ENCODE results near the gene CDH4. TPM values are rescaled to one million over a fixed set of nuclear protein-coding genes. Genes with fewer than 3 reads are reported as not detected.

Gene CDH4
- total RNA-seq, 3 donors from 2014 or later (not counting 1 experiment from before 2014, with no cell fraction given) = 0.18 TPM; not detected in 2

DNA sequence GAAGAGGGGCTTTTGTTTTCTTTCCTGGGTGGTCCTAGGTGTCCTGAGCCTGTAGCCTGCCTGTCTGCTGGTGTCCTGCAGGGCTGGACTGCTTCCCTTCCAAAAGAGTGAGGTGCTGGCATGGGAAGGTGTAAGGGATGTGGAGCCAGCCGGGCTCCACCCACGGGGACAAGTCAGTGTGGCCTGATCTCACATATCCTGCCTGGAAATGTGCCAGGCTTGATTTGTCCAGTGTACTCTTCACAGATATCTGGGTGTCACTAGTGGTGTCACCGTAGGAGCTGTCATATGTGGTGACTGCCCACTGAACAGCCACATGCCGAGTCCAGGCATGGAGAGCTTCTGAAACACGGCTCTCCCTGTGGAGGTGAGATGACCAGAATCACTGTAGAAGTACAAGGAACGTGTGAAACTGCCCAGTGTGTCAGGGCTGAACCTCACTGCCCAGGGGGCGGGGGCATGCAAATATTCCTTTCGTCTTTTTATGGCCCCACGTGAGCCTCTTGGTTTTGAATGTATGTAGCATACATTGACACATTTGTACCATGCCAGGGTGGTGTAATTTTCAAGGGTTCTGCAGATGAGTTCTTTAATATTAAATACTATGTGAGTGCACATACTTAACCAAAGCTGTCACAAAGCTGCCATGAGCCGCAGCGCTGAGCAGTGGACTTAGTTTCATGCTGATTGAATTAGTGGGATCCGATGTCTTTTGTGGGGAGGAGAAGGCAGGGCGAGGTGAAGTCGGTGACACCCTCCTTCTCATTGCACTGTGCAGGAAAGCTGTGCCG is 55.8 kb downstream of the CDH4 start:
- Histone ChIP-seq H3K4me1 (ENCODE audit: control insufficient read depth, insufficient read depth, low read length) (no peaks in the 10 kb centered on the region), H3K36me3 (ENCODE audit: control insufficient read depth, insufficient read depth, low read length) (no peaks in the 10 kb centered on the region), H3K9me3 (ENCODE audit: control insufficient read depth, insufficient read depth, low read length) (peaks cover 7% of the 10 kb centered on the region), H3K27ac (ENCODE audit: low read length) (no peak overlapping the region), H3K4me3 (ENCODE audit: low read length) (no peak overlapping the region), H3K27me3 (ENCODE audit: control insufficient read depth, insufficient read depth, low read length) (no peaks in the 10 kb centered on the region)
- ATAC-seq (no peak), DNase-seq (no peak)
- H3K9me3 Mint-ChIP-seq = no peaks in the 10 kb centered on the region
- H3K27ac Mint-ChIP-seq = no peak overlapping the region
- TF ChIP-seq, protein P1, sequence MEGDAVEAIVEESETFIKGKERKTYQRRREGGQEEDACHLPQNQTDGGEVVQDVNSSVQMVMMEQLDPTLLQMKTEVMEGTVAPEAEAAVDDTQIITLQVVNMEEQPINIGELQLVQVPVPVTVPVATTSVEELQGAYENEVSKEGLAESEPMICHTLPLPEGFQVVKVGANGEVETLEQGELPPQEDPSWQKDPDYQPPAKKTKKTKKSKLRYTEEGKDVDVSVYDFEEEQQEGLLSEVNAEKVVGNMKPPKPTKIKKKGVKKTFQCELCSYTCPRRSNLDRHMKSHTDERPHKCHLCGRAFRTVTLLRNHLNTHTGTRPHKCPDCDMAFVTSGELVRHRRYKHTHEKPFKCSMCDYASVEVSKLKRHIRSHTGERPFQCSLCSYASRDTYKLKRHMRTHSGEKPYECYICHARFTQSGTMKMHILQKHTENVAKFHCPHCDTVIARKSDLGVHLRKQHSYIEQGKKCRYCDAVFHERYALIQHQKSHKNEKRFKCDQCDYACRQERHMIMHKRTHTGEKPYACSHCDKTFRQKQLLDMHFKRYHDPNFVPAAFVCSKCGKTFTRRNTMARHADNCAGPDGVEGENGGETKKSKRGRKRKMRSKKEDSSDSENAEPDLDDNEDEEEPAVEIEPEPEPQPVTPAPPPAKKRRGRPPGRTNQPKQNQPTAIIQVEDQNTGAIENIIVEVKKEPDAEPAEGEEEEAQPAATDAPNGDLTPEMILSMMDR (IDR thresholded peaks at IDR 0.05) = no peak
- intact Hi-C loops (cut with micrococcal nuclease) = no loop called here
- no peak overlapping the region for H3K4me3 Mint-ChIP-seq
- no peaks in the 10 kb centered on the region for H3K27me3 Mint-ChIP-seq (ENCODE audit: low read depth in 2 of 2)
- no peaks in the 10 kb centered on the region for H3K36me3 Mint-ChIP-seq
- H3K4me1 Mint-ChIP-seq = no peaks in the 10 kb centered on the region
- WGBS (ENCODE audit: insufficient coverage) = 87% methylated on average over 15 of the region's 15 CpGs

DNA sequence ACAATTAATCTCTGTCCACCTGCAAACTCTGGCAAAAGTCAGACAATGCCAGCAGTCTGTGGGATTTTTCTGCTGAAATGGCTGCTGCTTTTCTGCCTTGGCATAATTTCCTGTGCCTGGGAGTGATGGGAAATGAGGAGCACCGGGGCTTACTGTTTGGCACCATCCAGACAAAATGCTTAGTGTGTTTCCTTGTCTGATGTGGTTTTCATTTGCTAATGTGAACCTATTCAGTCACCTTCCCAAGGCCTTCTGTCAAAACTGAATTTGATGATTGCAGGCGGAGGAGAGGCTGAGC is 56.4 kb downstream of the CDH4 start:
- Histone ChIP-seq H3K4me1 (ENCODE audit: control insufficient read depth, insufficient read depth, low read length) (no peaks in the 10 kb centered on the region), H3K36me3 (ENCODE audit: control insufficient read depth, insufficient read depth, low read length) (no peaks in the 10 kb centered on the region), H3K27me3 (ENCODE audit: control insufficient read depth, insufficient read depth, low read length) (no peaks in the 10 kb centered on the region), H3K4me3 (ENCODE audit: low read length) (no peak overlapping the region), H3K9me3 (ENCODE audit: control insufficient read depth, insufficient read depth, low read length) (peaks cover 6% of the 10 kb centered on the region), H3K27ac (ENCODE audit: low read length) (no peak overlapping the region)
- H3K4me1 Mint-ChIP-seq = no peaks in the 10 kb centered on the region
- no peaks in the 10 kb centered on the region for H3K9me3 Mint-ChIP-seq
- intact Hi-C loops (cut with micrococcal nuclease) = no loop called here
- WGBS (ENCODE audit: insufficient coverage) = 67% methylated on average over 2 of the region's 2 CpGs
- H3K36me3 Mint-ChIP-seq = no peaks in the 10 kb centered on the region
- H3K27me3 Mint-ChIP-seq (ENCODE audit: low read depth in 2 of 2) = no peaks in the 10 kb centered on the region
- no peak overlapping the region for H3K4me3 Mint-ChIP-seq
- H3K27ac Mint-ChIP-seq = no peak overlapping the region
- ATAC-seq = no peak
- TF ChIP-seq, protein P1 (IDR thresholded peaks at IDR 0.05) = no peak
- DNase-seq = no peak

DNA sequence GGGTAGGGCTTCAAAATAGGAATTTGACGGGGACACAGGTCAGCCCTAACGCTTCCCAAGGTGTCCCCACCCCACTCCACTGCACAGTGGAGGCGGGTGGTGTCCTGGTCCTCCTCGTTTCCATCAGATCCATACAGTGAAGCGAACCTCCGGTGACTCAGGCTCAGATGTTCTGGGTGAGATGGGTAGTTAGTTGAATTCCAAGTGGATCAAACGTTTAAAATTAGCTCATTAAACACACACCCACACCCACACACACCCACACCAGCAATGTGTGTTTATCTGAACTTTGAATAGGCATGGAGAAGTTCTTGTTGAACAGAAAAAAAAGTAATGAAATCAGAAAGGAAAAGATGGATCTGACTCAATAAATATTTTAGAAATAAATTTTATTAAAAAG is 58.9 kb downstream of the CDH4 start:
- no peaks in the 10 kb centered on the region for H3K36me3 ChIP-seq (ENCODE audit: control insufficient read depth, insufficient read depth, low read length)
- no peak overlapping the region for H3K4me3 ChIP-seq (ENCODE audit: low read length)
- no peak overlapping the region for H3K27ac ChIP-seq (ENCODE audit: low read length)
- no peaks in the 10 kb centered on the region for H3K4me1 Mint-ChIP-seq
- H3K36me3 Mint-ChIP-seq = no peaks in the 10 kb centered on the region
- H3K4me3 Mint-ChIP-seq = no peak overlapping the region
- no peaks in the 10 kb centered on the region for H3K27me3 Mint-ChIP-seq (ENCODE audit: low read depth in 2 of 2)
- no peaks in the 10 kb centered on the region for H3K9me3 Mint-ChIP-seq
- H3K4me1 ChIP-seq (ENCODE audit: control insufficient read depth, insufficient read depth, low read length) = no peaks in the 10 kb centered on the region
- TF ChIP-seq, protein P1 (IDR thresholded peaks at IDR 0.05) = no peak
- H3K27ac Mint-ChIP-seq = no peak overlapping the region
- H3K27me3 ChIP-seq (ENCODE audit: control insufficient read depth, insufficient read depth, low read length) = no peaks in the 10 kb centered on the region
- intact Hi-C loops (cut with micrococcal nuclease) = no loop called here
- 67% methylated on average over 3 of the region's 7 CpGs for WGBS (ENCODE audit: insufficient coverage)
- peaks cover 6% of the 10 kb centered on the region for H3K9me3 ChIP-seq (ENCODE audit: control insufficient read depth, insufficient read depth, low read length)
- ATAC-seq (no peak), DNase-seq (no peak)
